Activated T-cell treated with anti-CD3 and anti-CD28 coated beads, Interleukin-2, amount 50 U/mL, for 72 hours (primary cell): ENCODE measurements around the gene CDKAL1. TPM values are rescaled to one million over a fixed set of nuclear protein-coding genes. Genes with fewer than 3 reads are reported as not detected.
A peak's percentile ranks its signal among the peaks of the same experiment; 100 is the strongest.
"Not testable (repeated sequence)": the region's sequence is repeated elsewhere in the genome, so short reads cannot be mapped to it uniquely, and the experiment has no call there.

Experiments
- ATAC-seq, 2 donors: fragments of 150-1000 bp; cut with Tn5 transposase; replicated peaks in 1 of 2; 2 replicates each; pipeline ENCODE4 v1.10.0; 2021; ENCODE audit warnings: moderate library complexity in 2 of 2, mild to moderate bottlenecking in 1 of 2
- DNase-seq, 2 donors: peaks; one replicate each; pipeline ENCODE4 v3.0.0; 2021 to 2022; ENCODE audit warnings: mixed read lengths in 1 of 2
- H3K27ac Mint-ChIP-seq: one replicate; pipeline ENCODE4 v1.8.0; 2022; ENCODE audit warnings: mild to moderate bottlenecking, moderate library complexity, mixed read lengths
- H3K27me3 Mint-ChIP-seq: one replicate; pipeline ENCODE4 v1.8.0; 2022; ENCODE audit warnings: low read depth, mixed read lengths
- H3K36me3 Mint-ChIP-seq, 2 donors: one replicate each; pipeline ENCODE4 v1.8.0; 2022; ENCODE audit warnings: mixed read lengths in 2 of 2, mild to moderate bottlenecking in 1 of 2; ENCODE audit not compliant: insufficient read depth in 2 of 2
- H3K4me1 Mint-ChIP-seq: one replicate; pipeline ENCODE4 v1.8.0; 2022; ENCODE audit warnings: low read depth, mixed read lengths
- H3K4me3 Mint-ChIP-seq, 2 donors: one replicate each; pipeline ENCODE4 v1.8.0; 2022; ENCODE audit warnings: mild to moderate bottlenecking in 2 of 2, mixed read lengths in 2 of 2, moderate library complexity in 2 of 2
- H3K9me3 Mint-ChIP-seq, 2 donors: one replicate each; pipeline ENCODE4 v1.8.0; 2022; ENCODE audit warnings: mixed read lengths in 2 of 2
- total RNA-seq, 2 donors: library from RNA; stranded (reverse); gene quantifications; one replicate each; pipeline ENCODE4 v1.2.3, GENCODE V29; 2022

CDKAL1 gene
- total RNA-seq, 2 donors from 2014 or later = 25.9 to 29.8 TPM

- no peaks in the 10 kb centered on the region for H3K4me1 Mint-ChIP-seq
- H3K9me3 Mint-ChIP-seq = peaks cover 0 to 1% of the 10 kb centered on the region in 2 donors
- no peaks in the 10 kb centered on the region for H3K27me3 Mint-ChIP-seq
- no peak for ATAC-seq
- H3K4me3 Mint-ChIP-seq = no peak overlapping the region
- no peak for DNase-seq
- no peak overlapping the region for H3K27ac Mint-ChIP-seq
- H3K36me3 Mint-ChIP-seq = peaks cover 0 to 8% of the 10 kb centered on the region in 2 donors
Observed at GRCh38 chr6:21087188-21087587, 552.9 kb downstream of the CDKAL1 start.

DNA sequence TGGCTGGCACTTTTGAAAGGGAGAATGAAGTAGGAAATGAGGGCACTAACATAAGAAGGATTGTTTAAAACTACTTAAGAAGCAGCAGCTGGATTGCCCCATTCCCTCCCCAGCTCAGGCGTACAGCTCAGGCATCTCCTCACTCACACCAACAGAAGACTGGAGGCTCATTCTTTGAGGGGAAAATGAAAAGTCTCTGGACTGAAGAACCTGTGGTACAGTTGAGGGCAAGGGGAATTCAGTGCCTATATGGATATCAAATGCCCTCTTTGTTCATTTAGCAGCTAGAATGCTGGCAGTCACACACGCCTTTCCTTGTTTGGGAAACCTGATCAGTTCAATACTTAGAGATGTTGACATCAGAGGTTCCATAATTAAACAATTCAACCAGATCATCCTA is 557.2 kb downstream of the CDKAL1 start:
- DNase-seq (no peak), ATAC-seq (no peak)
- Mint-ChIP-seq H3K4me3 (no peak overlapping the region), H3K27me3 (no peaks in the 10 kb centered on the region), H3K9me3 (peaks cover 0 to 3% of the 10 kb centered on the region in 2 donors), H3K27ac (no peak overlapping the region), H3K4me1 (no peaks in the 10 kb centered on the region), H3K36me3 (peaks cover 2 to 12% of the 10 kb centered on the region in 2 donors)

DNA sequence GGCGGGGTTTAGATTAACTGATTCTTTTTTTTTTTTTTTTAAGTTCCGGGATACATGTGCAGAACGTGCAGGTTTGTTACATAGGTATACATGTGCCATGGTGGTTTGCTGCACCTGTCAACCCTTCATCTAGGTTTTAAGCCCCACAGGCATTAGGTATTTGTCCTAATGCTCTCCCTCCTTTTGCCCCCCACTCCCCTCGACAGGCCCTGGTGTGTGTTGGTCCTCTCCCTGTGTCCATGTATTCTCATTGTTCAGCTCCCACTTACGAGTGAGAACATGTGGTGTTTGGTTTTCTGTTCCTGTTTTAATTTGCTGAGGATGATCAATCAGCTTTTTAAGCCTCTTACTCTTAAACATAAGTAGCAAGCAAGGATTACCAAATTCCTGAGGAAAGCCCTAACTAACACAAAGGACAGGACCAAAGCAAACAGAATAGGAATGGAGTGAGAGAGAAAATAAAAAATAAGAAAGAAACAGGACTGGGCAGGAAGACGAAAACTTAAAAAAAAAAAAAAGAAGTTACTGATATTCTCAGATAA is 558.0 kb downstream of the CDKAL1 start:
- H3K9me3 Mint-ChIP-seq, H3K36me3 Mint-ChIP-seq, H3K4me3 Mint-ChIP-seq, H3K27ac Mint-ChIP-seq, DNase-seq, H3K4me1 Mint-ChIP-seq, ATAC-seq, H3K27me3 Mint-ChIP-seq: not testable (repeated sequence)

DNA sequence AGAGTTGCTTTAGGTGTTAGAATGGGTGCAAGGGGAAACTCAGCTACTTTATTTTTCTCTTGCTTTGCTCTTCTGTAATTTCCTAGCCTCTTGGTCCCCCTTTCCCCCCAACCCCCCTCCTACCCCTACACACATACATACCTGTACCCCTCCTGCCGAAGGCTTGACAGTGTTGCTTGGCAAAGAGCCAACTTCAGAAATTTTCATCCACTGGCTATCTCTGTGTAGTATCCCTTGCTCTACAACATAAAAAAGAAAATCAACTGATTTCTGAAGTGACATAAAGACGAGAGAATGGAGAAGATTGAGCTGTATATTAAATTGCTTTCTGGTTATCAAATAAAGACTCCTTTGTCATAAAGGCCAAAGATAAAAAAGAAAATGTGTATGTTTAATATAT is 561.2 kb downstream of the CDKAL1 start:
- Mint-ChIP-seq H3K4me3 (no peak overlapping the region), H3K36me3 (peaks cover 2 to 9% of the 10 kb centered on the region in 2 donors), H3K4me1 (peaks cover 11% of the 10 kb centered on the region), H3K9me3 (peaks cover 0 to 3% of the 10 kb centered on the region in 2 donors), H3K27ac (no peak overlapping the region), H3K27me3 (no peaks in the 10 kb centered on the region)
- no peak for DNase-seq
- ATAC-seq = no peak

DNA sequence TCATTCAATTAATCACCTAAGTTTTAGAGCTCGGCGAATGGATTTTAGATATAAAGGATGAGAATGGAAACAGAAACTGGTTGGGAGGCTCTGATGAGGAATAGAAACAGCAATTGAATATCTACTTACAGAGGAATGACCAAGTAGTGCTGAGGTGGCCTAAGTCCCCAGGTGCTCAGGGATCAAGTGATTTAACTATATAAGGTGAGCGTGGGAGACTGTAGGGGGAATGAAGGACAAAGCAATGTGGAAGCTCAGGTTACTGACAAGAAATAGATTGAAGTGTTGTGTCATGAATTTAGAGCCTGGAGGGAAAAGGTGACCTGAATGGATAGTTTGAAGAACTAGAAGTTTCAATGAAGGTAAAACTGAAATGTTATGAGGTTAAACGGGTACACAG is 563.9 kb downstream of the CDKAL1 start:
- Mint-ChIP-seq H3K4me1 (peaks cover 11% of the 10 kb centered on the region), H3K36me3 (peaks cover 0 to 6% of the 10 kb centered on the region in 2 donors), H3K9me3 (peaks cover 0 to 2% of the 10 kb centered on the region in 2 donors), H3K4me3 (no peak overlapping the region), H3K27ac (no peak overlapping the region), H3K27me3 (no peaks in the 10 kb centered on the region)
- DNase-seq (no peak), ATAC-seq (no peak)

GRCh38 chr6:21098744-21099143 is 564.5 kb downstream of the CDKAL1 start:
- H3K4me1 Mint-ChIP-seq = peaks cover 11% of the 10 kb centered on the region
- no peak for ATAC-seq
- H3K4me3 Mint-ChIP-seq = no peak overlapping the region
- peaks cover 0 to 6% of the 10 kb centered on the region in 2 donors for H3K36me3 Mint-ChIP-seq
- H3K9me3 Mint-ChIP-seq = peaks cover 0 to 2% of the 10 kb centered on the region in 2 donors
- H3K27ac Mint-ChIP-seq = no peak overlapping the region
- DNase-seq = no peak
- no peaks in the 10 kb centered on the region for H3K27me3 Mint-ChIP-seq

DNA sequence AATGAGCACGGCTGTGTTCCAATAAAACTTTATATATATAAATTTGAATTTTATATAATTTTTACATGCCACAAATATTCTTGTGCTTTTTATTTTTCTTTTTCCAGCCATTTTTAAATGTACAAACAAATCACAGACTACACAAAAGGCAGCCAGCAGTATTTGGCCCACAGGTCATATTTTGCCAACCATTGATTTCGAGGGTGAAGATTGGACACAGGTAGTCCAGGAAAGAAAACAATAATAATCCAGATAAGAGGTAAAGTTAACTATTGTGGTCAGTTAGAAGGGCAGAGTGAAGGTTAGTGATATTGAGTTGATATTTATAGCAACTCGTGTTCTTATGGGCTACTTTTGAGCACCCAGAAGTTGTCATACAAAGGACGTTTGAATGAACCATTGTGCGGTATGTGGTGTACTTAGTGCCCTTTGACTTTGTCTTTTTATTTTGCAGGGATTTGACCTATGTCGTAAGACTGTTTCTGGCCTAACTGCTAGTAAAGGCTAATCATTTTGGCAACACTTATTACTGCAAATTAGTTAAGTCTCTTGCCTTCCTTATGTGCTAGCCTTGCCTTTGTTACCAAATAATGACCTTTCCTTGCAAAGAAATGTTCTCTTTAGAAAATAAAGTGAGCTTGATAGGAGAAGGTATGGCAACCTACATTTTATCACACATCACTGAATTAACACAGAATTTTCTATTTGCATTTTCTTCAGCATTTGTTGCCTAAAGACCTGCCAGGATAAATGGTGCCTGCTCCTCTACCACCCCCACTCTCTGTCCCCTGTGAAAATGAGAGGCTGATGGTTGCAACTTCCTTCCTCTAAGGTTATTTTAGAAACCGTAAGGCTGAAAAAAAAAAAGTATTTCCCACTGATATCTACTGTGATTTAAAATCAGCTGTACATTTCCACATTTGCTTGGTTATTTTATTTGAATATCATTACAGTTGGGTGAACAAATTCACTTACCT is 565.4 kb downstream of the CDKAL1 start:
- Mint-ChIP-seq H3K27ac (no peak overlapping the region), H3K36me3 (peaks cover 0 to 6% of the 10 kb centered on the region in 2 donors), H3K9me3 (peaks cover 0 to 2% of the 10 kb centered on the region in 2 donors), H3K27me3 (no peaks in the 10 kb centered on the region), H3K4me3 (no peak overlapping the region), H3K4me1 (peaks cover 11% of the 10 kb centered on the region)
- no peak for DNase-seq
- ATAC-seq = no peak

DNA sequence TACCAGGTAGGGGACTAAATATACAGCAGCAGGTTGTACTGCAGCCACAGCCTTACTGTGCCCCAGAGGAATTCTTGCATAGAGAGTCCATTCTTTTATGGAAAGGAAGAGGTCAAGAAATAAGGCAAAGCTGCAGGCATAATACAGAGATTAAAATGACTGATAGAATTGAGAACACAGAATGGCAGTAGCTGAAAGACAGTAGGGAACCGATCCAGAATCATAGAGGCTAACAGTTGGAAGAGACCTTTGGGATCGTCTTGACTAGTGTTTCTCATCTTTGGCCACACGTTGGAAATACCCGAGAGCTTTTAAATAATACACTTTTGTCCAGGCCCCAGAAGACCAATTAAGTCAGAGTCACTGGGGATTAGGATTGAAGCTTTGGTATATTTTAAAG is 566.7 kb downstream of the CDKAL1 start:
- Mint-ChIP-seq H3K4me1 (peaks cover 11% of the 10 kb centered on the region), H3K27me3 (no peaks in the 10 kb centered on the region), H3K36me3 (peaks cover 0 to 6% of the 10 kb centered on the region in 2 donors), H3K27ac (no peak overlapping the region), H3K4me3 (no peak overlapping the region), H3K9me3 (no peaks in the 10 kb centered on the region)
- no peak for ATAC-seq
- DNase-seq = no peak

DNA sequence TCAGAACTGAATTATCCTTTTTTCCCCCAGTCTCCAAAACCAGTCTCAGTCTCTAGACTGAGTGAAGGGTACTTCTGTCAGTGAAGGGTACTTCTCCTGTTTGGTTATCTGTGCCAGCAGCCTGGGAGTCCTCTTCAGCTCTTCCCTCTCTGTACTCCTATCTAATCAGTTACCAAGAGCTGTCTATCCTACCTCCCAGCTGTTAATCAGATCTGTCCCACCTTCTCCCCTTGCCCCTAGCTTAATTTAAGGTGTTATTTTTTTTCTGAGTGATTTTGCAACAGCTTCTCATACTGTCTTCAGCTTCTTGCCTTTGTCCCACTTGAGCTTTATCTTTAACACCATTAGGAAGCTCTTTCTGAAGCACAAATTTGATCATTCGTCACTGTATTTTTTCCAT is 567.4 kb downstream of the CDKAL1 start:
- H3K36me3 Mint-ChIP-seq = peaks cover 0 to 6% of the 10 kb centered on the region in 2 donors
- H3K4me3 Mint-ChIP-seq = no peak overlapping the region
- no peak overlapping the region for H3K27ac Mint-ChIP-seq
- peaks cover 11% of the 10 kb centered on the region for H3K4me1 Mint-ChIP-seq
- DNase-seq = no peak
- no peaks in the 10 kb centered on the region for H3K9me3 Mint-ChIP-seq
- H3K27me3 Mint-ChIP-seq = no peaks in the 10 kb centered on the region
- ATAC-seq = no peak

DNA sequence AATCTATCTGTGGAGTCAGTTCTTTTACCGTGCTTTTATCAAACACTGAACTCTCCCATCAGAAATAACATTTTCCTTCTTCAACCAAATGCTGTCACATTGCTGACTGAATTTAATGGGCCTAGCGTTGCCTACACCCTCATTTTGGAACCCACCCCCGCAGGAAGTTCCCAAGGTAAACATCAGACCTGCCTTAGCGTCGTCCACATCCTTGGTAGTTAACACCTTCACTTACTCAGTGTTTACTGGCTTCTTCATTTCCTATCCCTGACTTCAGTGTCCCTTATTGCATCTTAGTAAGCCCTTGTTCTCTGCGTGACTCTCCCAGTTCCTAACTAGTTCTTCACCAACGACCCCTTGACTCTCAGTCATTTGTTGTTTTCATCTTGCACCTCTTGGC is 567.9 kb downstream of the CDKAL1 start:
- H3K36me3 Mint-ChIP-seq = peaks cover 0 to 6% of the 10 kb centered on the region in 2 donors
- no peak for ATAC-seq
- no peak overlapping the region for H3K27ac Mint-ChIP-seq
- DNase-seq = peak in 1 of 2 donors; percentile 5
- H3K4me3 Mint-ChIP-seq = no peak overlapping the region
- no peaks in the 10 kb centered on the region for H3K27me3 Mint-ChIP-seq
- H3K4me1 Mint-ChIP-seq = peaks cover 11% of the 10 kb centered on the region
- no peaks in the 10 kb centered on the region for H3K9me3 Mint-ChIP-seq

DNA sequence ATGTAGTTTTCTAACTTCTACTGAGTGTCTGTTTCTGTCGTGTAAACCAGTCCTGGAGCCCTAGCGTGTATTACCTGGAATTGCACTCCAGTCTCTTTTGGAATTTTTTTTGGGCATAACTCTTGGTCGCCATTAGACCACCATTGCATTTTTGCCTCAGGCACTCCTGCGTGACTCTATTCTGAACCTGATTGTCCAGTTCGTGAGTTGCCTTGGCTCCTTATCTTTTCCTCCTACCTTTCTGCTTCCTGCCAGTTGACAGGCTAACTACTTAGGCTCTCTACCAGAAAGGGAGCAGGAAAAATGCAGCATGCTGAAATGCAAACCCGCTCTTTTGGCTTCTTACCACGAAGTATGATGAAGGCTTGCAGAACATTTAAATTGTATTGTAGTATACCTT is 568.4 kb downstream of the CDKAL1 start:
- Mint-ChIP-seq H3K4me3 (no peak overlapping the region), H3K27ac (no peak overlapping the region), H3K4me1 (peaks cover 11% of the 10 kb centered on the region), H3K9me3 (no peaks in the 10 kb centered on the region), H3K36me3 (peaks cover 0 to 6% of the 10 kb centered on the region in 2 donors), H3K27me3 (no peaks in the 10 kb centered on the region)
- ATAC-seq (no peak), DNase-seq (no peak)

DNA sequence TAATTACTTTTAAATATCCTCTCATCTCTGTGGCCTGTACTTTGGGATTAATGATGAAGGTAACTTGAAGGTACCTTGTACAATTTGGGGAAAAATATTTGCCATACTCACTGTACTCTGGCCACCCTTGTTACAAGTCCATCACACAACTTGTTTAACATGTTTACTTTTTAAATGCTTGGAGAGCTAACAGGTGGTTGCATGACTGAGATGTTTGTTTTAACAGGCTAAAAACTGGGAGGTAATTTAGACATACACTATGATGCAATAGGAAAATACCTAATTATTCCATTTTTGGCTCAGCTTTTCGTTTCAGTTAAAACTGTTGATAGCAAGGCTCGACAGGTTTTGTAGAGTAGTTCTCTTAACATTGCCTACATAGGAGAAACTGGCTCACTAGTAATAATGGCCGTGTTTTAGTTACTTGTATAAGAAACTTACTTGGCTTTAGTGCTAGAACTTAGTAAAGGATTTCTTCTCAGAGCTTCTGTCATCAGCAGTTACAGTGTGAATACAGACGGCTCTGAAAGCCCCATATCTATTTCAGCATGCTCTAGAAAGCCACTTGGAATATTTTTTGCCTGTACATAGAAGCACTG is 569.5 kb downstream of the CDKAL1 start:
- Mint-ChIP-seq H3K36me3 (peaks cover 0 to 6% of the 10 kb centered on the region in 2 donors), H3K27ac (no peak overlapping the region), H3K27me3 (no peaks in the 10 kb centered on the region), H3K4me1 (peaks cover 6% of the 10 kb centered on the region), H3K4me3 (no peak overlapping the region), H3K9me3 (no peaks in the 10 kb centered on the region)
- DNase-seq (no peak), ATAC-seq (no peak)

- Mint-ChIP-seq H3K9me3 (no peaks in the 10 kb centered on the region), H3K27me3 (no peaks in the 10 kb centered on the region), H3K36me3 (peaks cover 0 to 6% of the 10 kb centered on the region in 2 donors), H3K4me1 (peaks cover 5% of the 10 kb centered on the region), H3K4me3 (no peak overlapping the region), H3K27ac (no peak overlapping the region)
- ATAC-seq (no peak), DNase-seq (no peak)
Observed at GRCh38 chr6:21104288-21104687, 570.0 kb downstream of the CDKAL1 start.
